GM23338 (cell line): ENCODE data around the gene TRHDE.

Source experiments
- CTCF ChIP-seq, 2 experiments: fragments of 200-600 bp in 1 of 2; sonication (generic) in 1 of 2; conservative IDR thresholded peaks; 2 replicates each; pipeline versions ENCODE4 v1.5.1 to v1.6.1; 2016 to 2017; ENCODE audit warnings: antibody characterized with exemption in 2 of 2, low read depth in 2 of 2, mild to moderate bottlenecking in 2 of 2, moderate library complexity in 1 of 2
- EZH2 ChIP-seq: fragments of 200-600 bp; sonication (generic); IDR thresholded peaks from one replicate; pipeline ENCODE4 v1.8.0; 2017; ENCODE audit warnings: antibody characterized with exemption, mild to moderate bottlenecking, low read depth; ENCODE audit not compliant: unreplicated experiment
- EZH2phosphoT487 ChIP-seq: fragments of 200-600 bp; sonication (generic); IDR thresholded peaks from one replicate; pipeline ENCODE4 v1.8.1; 2018; ENCODE audit warnings: antibody characterized with exemption; ENCODE audit not compliant: unreplicated experiment
- JUNB ChIP-seq: IDR thresholded peaks from one replicate; pipeline ENCODE4 v1.6.1; 2016; ENCODE audit warnings: antibody characterized with exemption; ENCODE audit not compliant: unreplicated experiment
- NANOG ChIP-seq: IDR thresholded peaks from 2 replicates; pipeline ENCODE4 v1.6.1; 2016; ENCODE audit warnings: antibody characterized with exemption, borderline replicate concordance
- POLR2AphosphoS5 ChIP-seq: IDR thresholded peaks from 2 replicates; pipeline ENCODE4 v1.6.1; 2016; ENCODE audit warnings: antibody characterized with exemption, low read depth
- REST ChIP-seq: IDR thresholded peaks from one replicate; pipeline ENCODE4 v1.6.1; 2018; ENCODE audit warnings: antibody characterized with exemption; ENCODE audit not compliant: unreplicated experiment
- ZNF331 ChIP-seq: fragments of 250-450 bp; sonication (Bioruptor Pico); IDR thresholded peaks from 2 replicates; pipeline ENCODE4 v1.5.0; 2020; ENCODE audit warnings: low read depth, mild to moderate bottlenecking, moderate library complexity

GRCh38 chr12:72468505-72468904 is 196.3 kb downstream of the TRHDE start:
- no peak for TF ChIP-seq REST
- no peak for TF ChIP-seq NANOG
- TF ChIP-seq CTCF (conservative IDR thresholded peaks at IDR 0.05; ENCODE audit: low read depth in 2 of 2): no peak
- no peak for TF ChIP-seq POLR2AphosphoS5
- no peak for TF ChIP-seq EZH2
- no peak for TF ChIP-seq ZNF331 (CRISPR knock-in tag)
- TF ChIP-seq JUNB: no peak
- TF ChIP-seq EZH2phosphoT487: no peak
